ENCODE results near the gene PTPRQ. TPM values are rescaled to one million over a fixed set of nuclear protein-coding genes. Genes with fewer than 3 reads are reported as not detected.
"Not testable (repeated sequence)": the region's sequence is repeated elsewhere in the genome, so short reads cannot be mapped to it uniquely, and the experiment has no call there.

PTPRQ gene
- total RNA-seq, 4 donors from 2014 or later, result 0.47 to 47.3 (median 8.5) TPM

DNA sequence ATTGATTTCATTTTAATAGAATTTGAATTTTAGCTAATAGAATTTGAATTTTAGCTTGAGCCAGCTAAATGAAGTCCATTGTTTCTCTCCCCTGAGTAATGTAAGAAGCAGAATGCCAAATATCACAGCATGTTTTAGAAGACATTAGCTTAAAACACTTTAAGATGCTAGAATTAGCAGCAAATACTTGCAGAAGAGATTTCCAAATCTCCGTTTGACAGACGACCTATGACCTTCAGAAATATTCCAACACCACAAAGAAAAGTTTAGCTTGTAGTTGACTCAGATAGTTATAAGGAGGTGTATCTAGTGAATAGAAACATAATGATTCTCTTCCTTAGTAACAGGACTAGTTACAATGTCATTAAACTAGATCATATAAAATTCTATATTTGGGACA, 211.7 kb downstream of the PTPRQ start:
- ATAC-seq (ENCODE audit: low FRiP score) (no peak), DNase-seq (ENCODE audit: low spot score) (no peak)
- TF ChIP-seq, protein P1, sequence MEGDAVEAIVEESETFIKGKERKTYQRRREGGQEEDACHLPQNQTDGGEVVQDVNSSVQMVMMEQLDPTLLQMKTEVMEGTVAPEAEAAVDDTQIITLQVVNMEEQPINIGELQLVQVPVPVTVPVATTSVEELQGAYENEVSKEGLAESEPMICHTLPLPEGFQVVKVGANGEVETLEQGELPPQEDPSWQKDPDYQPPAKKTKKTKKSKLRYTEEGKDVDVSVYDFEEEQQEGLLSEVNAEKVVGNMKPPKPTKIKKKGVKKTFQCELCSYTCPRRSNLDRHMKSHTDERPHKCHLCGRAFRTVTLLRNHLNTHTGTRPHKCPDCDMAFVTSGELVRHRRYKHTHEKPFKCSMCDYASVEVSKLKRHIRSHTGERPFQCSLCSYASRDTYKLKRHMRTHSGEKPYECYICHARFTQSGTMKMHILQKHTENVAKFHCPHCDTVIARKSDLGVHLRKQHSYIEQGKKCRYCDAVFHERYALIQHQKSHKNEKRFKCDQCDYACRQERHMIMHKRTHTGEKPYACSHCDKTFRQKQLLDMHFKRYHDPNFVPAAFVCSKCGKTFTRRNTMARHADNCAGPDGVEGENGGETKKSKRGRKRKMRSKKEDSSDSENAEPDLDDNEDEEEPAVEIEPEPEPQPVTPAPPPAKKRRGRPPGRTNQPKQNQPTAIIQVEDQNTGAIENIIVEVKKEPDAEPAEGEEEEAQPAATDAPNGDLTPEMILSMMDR (IDR thresholded peaks at IDR 0.05), result no peak

DNA sequence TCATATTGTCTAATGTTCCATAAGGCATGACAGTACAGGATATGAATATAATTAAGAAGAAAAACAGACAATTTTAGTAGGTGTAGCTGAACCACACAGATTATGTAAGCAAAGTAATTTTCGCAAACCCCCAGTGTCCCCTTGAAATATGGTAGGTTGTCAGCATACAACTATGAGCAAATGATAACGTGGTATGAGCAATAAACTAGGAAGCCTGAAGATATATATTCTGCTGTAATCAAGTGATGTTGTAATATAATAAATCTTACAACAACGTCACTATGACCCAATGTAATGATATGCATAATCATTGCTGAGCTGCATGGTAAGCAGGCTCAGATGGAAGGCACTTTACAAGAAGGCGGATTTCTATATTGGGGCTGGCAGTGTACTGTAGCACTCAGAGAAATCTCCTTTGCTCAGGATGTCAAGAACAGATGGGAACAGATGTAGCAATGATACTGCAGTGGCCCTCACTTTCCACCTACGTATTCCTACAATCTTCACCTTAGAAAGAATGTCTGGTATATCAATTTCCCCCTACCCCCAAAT, 215.6 kb downstream of the PTPRQ start:
- DNase-seq (ENCODE audit: low spot score), result no peak
- TF ChIP-seq, protein P1 (IDR thresholded peaks at IDR 0.05), result no peak
- no peak for ATAC-seq (ENCODE audit: low FRiP score)

DNA sequence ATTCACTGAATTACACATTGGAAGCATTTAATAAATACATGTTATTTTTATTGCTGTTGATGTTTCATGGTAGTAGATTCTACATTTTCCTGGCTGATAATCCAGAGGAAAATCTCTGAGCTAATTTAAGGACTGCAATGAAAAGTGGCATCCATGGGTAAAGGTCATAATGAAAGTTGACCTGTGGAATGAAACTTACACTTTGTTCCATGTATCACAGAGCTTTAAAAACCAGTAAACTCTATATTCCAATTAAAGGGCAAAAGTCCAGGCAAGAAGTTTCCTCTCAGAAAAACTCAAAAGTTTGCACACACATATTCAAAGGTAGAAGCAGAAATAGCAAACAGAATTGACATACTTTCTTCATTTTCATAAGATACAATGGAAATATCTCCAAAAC, 218.6 kb downstream of the PTPRQ start:
- DNase-seq (ENCODE audit: low spot score) (no peak), ATAC-seq (ENCODE audit: low FRiP score) (no peak)
- TF ChIP-seq, protein P1 (IDR thresholded peaks at IDR 0.05), result no peak

DNA sequence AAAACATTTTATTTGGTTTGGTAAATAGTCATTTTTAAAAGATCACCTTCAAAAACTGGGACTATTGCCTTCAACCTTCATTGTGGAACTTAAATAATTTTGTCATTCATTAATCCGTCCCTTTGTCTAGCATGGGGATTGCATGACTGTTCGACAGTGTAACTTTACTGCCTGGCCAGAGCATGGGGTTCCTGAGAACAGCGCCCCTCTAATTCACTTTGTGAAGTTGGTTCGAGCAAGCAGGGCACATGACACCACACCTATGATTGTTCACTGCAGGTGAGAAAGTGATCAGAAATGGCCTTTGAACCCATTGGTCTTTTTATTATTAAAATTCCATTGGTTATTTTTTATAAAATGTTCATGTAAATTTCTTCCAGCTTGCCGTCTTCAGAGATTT, 226.2 kb downstream of the PTPRQ start:
- TF ChIP-seq, protein P1 (IDR thresholded peaks at IDR 0.05), result no peak
- DNase-seq (ENCODE audit: low spot score), result no peak
- no peak for ATAC-seq (ENCODE audit: low FRiP score)

DNA sequence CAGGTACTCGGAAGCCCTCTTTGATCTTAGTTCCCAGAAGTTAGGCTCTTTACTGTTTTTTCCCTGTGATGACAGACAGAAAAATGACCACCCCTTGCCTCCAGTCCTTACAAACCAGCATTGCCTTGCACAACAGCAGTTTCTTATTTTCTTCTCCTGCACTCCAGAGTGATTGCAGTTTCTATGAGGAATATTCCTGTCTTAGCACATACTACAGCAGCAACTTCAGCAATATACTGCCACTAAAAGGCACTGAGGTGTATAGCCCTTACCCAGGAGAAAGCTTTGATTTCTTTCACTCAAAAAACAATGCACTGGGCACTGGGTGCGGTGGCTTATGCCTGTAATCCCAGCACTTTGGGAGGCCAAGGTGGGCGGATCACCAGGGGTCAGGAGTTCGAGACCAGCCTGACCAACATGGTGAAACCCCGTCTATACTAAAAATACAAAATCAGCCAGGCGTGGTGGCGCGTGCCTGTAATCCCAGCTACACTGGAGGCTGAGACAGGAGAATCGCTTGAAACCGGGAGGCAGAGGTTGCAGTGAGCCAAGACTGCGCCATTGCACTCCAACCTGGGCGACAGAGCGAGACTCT, 232.1 kb downstream of the PTPRQ start:
- ATAC-seq (ENCODE audit: low FRiP score); DNase-seq (ENCODE audit: low spot score): not testable (repeated sequence)

DNA sequence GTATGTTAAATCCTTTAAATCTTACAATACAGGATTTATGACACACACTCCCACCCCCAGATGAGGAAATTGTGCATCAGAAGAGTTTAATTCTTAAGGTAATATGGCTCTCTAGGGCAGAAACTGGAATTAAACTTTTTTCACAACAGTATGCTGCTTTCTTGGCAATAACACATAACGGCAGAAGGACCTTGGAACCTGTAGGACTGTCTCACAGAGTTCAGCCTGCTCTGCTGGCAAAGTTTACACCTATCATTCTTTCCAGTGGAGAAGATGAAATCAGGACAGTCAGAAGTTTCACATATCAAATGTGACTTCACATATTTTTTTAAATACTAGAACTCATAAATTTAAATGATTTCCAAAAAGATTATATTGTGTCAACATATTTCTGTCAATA, 232.8 kb downstream of the PTPRQ start:
- TF ChIP-seq, protein P1 (IDR thresholded peaks at IDR 0.05), result no peak

DNA sequence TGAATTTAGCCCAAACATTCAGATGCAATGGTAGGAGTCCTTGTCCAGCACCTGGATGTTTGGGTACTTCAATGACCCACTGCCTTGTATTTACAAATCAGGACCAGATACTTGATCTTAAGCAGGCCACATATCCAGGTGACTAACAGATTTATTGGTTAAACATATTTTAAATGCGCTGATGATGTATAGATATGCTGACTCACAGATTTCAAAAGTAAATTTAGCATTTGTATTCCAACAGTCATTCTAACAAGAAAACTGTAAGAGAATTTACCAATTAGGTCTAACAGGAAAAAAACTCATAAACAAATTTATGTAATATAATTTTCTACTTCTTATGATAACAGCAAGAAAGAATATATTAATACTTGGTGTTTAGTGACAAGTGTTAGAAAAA, 234.0 kb downstream of the PTPRQ start:
- no peak for DNase-seq (ENCODE audit: low spot score)
- no peak for ATAC-seq (ENCODE audit: low FRiP score)
- TF ChIP-seq, protein P1 (IDR thresholded peaks at IDR 0.05), result no peak

More for the DNA sequence above, 232.8 kb downstream of the PTPRQ start:
- DNase-seq (ENCODE audit: low spot score), result no peak
- ATAC-seq (ENCODE audit: low FRiP score), result no peak
